Retinal pigment epithelial cell (primary cell): ENCODE data around the gene CALML6.

Experiments
- DNase-seq: peaks from one replicate; pipeline ENCODE4 v3.0.0-alpha.2; 2010; ENCODE audit warnings: low read depth
- H3K4me3 ChIP-seq: 2 replicates; pipeline ENCODE4 v1.5.1; 2011; ENCODE audit warnings: mild to moderate bottlenecking, low read length, control low read depth, moderate library complexity
- TF ChIP-seq, protein P1 (sequence below): conservative IDR thresholded peaks from 2 replicates; pipeline ENCODE4 v1.5.1; 2011; ENCODE audit warnings: low read depth, low read length, control low read depth, inconsistent platforms

Gene CALML6

GRCh38 chr1:1875932-1876331 is 39.1 kb upstream of the CALML6 start:
- TF ChIP-seq, protein P1, sequence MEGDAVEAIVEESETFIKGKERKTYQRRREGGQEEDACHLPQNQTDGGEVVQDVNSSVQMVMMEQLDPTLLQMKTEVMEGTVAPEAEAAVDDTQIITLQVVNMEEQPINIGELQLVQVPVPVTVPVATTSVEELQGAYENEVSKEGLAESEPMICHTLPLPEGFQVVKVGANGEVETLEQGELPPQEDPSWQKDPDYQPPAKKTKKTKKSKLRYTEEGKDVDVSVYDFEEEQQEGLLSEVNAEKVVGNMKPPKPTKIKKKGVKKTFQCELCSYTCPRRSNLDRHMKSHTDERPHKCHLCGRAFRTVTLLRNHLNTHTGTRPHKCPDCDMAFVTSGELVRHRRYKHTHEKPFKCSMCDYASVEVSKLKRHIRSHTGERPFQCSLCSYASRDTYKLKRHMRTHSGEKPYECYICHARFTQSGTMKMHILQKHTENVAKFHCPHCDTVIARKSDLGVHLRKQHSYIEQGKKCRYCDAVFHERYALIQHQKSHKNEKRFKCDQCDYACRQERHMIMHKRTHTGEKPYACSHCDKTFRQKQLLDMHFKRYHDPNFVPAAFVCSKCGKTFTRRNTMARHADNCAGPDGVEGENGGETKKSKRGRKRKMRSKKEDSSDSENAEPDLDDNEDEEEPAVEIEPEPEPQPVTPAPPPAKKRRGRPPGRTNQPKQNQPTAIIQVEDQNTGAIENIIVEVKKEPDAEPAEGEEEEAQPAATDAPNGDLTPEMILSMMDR: no peak
- H3K4me3 ChIP-seq: no peak overlapping the region
- no peak for DNase-seq

- DNase-seq: no peak
- TF ChIP-seq, protein P1: no peak
- no peak overlapping the region for H3K4me3 ChIP-seq
Measured at GRCh38 chr1:1876335-1876930, 38.6 kb upstream of the CALML6 start.

- H3K4me3 ChIP-seq: no peak overlapping the region
- TF ChIP-seq, protein P1: no peak
- no peak for DNase-seq
Measured at GRCh38 chr1:1877865-1878436, 37.1 kb upstream of the CALML6 start.

GRCh38 chr1:1879942-1880341 is 35.1 kb upstream of the CALML6 start:
- TF ChIP-seq, protein P1: no peak
- DNase-seq: no peak
- no peak overlapping the region for H3K4me3 ChIP-seq

GRCh38 chr1:1880617-1881312 is 34.3 kb upstream of the CALML6 start:
- TF ChIP-seq, protein P1: no peak
- H3K4me3 ChIP-seq: no peak overlapping the region
- no peak for DNase-seq

- no peak overlapping the region for H3K4me3 ChIP-seq
- no peak for DNase-seq
- TF ChIP-seq, protein P1: no peak
Measured at GRCh38 chr1:1881727-1882126, 33.3 kb upstream of the CALML6 start.
